ENCODE results near the gene ZNF512.

ZNF512 gene

DNA sequence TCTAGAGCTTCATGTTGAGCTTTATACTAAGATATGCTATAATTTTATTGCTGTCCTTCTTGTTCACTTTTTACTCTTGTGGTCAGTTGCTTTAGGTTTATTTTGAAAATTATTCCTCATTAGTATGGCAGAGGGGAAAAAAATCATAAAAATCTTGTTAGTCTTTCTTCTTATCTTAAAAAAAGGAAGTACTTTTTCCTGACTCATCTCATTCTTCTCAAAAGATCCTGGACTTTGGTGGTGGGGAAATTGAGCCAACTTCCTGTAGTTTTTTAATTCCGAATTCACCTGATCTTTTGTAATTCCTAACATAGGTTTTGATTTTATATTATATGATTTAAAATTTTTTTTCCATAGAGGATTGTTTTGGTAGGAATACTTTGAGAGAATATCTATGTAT lies 84.6 kb downstream of the ZNF512 start:
- H3K4me3 ChIP-seq (ENCODE audit: low read depth, low read length), result no peak overlapping the region
- TF ChIP-seq, protein P1, sequence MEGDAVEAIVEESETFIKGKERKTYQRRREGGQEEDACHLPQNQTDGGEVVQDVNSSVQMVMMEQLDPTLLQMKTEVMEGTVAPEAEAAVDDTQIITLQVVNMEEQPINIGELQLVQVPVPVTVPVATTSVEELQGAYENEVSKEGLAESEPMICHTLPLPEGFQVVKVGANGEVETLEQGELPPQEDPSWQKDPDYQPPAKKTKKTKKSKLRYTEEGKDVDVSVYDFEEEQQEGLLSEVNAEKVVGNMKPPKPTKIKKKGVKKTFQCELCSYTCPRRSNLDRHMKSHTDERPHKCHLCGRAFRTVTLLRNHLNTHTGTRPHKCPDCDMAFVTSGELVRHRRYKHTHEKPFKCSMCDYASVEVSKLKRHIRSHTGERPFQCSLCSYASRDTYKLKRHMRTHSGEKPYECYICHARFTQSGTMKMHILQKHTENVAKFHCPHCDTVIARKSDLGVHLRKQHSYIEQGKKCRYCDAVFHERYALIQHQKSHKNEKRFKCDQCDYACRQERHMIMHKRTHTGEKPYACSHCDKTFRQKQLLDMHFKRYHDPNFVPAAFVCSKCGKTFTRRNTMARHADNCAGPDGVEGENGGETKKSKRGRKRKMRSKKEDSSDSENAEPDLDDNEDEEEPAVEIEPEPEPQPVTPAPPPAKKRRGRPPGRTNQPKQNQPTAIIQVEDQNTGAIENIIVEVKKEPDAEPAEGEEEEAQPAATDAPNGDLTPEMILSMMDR (IDR thresholded peaks at IDR 0.05; ENCODE audit: borderline replicate concordance, insufficient read depth, low read depth, low read length), result no peak

DNA sequence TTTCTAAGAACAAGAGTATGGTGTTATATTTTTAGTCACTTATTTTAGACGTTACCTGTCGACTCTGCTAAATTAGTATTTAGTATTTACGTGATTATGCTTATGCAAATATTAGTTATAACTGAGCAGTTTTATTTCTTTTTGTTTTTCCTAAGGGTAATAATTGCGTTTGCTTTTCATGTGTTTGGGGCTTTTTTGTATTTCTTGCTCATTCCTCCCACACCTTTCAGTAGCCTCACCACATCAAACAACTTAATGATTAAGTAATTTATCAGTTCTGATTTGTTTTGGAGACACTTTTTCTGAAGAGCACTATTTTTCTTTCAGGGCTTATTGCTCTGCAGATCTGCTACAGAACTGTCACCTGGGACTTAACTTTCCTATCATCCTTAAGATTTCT lies 88.4 kb downstream of the ZNF512 start:
- no peak overlapping the region for H3K4me3 ChIP-seq (ENCODE audit: low read depth, low read length)
- TF ChIP-seq, protein P1 (IDR thresholded peaks at IDR 0.05; ENCODE audit: borderline replicate concordance, insufficient read depth, low read depth, low read length), result no peak

All from GM12875 (cell line).